ENCODE measurements around the gene SPEF2.

The SPEF2 gene

GRCh38 chr5:35819026-35819425 lies 201.4 kb downstream of the SPEF2 start:
- TF ChIP-seq SUZ12 (IDR thresholded peaks at IDR 0.05; ENCODE audit: extremely low read depth, insufficient read depth, insufficient read length), result no peak
- no peak for TF ChIP-seq ZNF274 (IDR thresholded peaks at IDR 0.05; ENCODE audit: low read depth, low read length)
- no peak for TF ChIP-seq YY1 (IDR thresholded peaks at IDR 0.05; ENCODE audit: insufficient read depth, insufficient read length)

GRCh38 chr5:35819668-35820067 lies 202.0 kb downstream of the SPEF2 start:
- DNase-seq (ENCODE audit: low read depth, low spot score), result no peak
- Histone ChIP-seq H3K9ac (ENCODE audit: insufficient read length, low read depth) (no peak overlapping the region), H3K4me3 (ENCODE audit: insufficient read length, low read depth) (no peak overlapping the region), H3K9me3 (ENCODE audit: insufficient read depth, low read length) (no peaks in the 10 kb centered on the region), H3K27me3 (ENCODE audit: insufficient read depth, insufficient read length) (no peaks in the 10 kb centered on the region), H3K4me1 (ENCODE audit: insufficient read depth, insufficient read length) (no peaks in the 10 kb centered on the region), H3K36me3 (ENCODE audit: insufficient read depth, insufficient read length, low read length) (no peaks in the 10 kb centered on the region)
- no peak for TF ChIP-seq YY1 (IDR thresholded peaks at IDR 0.05; ENCODE audit: insufficient read depth, insufficient read length)
- TF ChIP-seq ZNF274 (IDR thresholded peaks at IDR 0.05; ENCODE audit: low read depth, low read length), result no peak
- no peak for TF ChIP-seq SUZ12 (IDR thresholded peaks at IDR 0.05; ENCODE audit: extremely low read depth, insufficient read depth, insufficient read length)

More at GRCh38 chr5:35819026-35819425, 201.4 kb downstream of the SPEF2 start:
- no peaks in the 10 kb centered on the region for H3K4me1 ChIP-seq (ENCODE audit: insufficient read depth, insufficient read length)
- no peak for DNase-seq (ENCODE audit: low read depth, low spot score)
- H3K9me3 ChIP-seq (ENCODE audit: insufficient read depth, low read length), result no peaks in the 10 kb centered on the region
- no peaks in the 10 kb centered on the region for H3K27me3 ChIP-seq (ENCODE audit: insufficient read depth, insufficient read length)
- no peaks in the 10 kb centered on the region for H3K36me3 ChIP-seq (ENCODE audit: insufficient read depth, insufficient read length, low read length)
- H3K4me3 ChIP-seq (ENCODE audit: insufficient read length, low read depth), result no peak overlapping the region
- no peak overlapping the region for H3K9ac ChIP-seq (ENCODE audit: insufficient read length, low read depth)

GRCh38 chr5:35820735-35821134 lies 203.1 kb downstream of the SPEF2 start:
- no peaks in the 10 kb centered on the region for H3K4me1 ChIP-seq (ENCODE audit: insufficient read depth, insufficient read length)
- no peak for DNase-seq (ENCODE audit: low read depth, low spot score)
- TF ChIP-seq SUZ12 (IDR thresholded peaks at IDR 0.05; ENCODE audit: extremely low read depth, insufficient read depth, insufficient read length) (no peak), ZNF274 (IDR thresholded peaks at IDR 0.05; ENCODE audit: low read depth, low read length) (no peak), YY1 (IDR thresholded peaks at IDR 0.05; ENCODE audit: insufficient read depth, insufficient read length) (no peak)
- H3K9me3 ChIP-seq (ENCODE audit: insufficient read depth, low read length), result no peaks in the 10 kb centered on the region
- no peak overlapping the region for H3K4me3 ChIP-seq (ENCODE audit: insufficient read length, low read depth)
- H3K27me3 ChIP-seq (ENCODE audit: insufficient read depth, insufficient read length), result no peaks in the 10 kb centered on the region
- H3K9ac ChIP-seq (ENCODE audit: insufficient read length, low read depth), result no peak overlapping the region
- H3K36me3 ChIP-seq (ENCODE audit: insufficient read depth, insufficient read length, low read length), result no peaks in the 10 kb centered on the region

- Histone ChIP-seq H3K4me3 (ENCODE audit: insufficient read length, low read depth) (no peak overlapping the region), H3K9ac (ENCODE audit: insufficient read length, low read depth) (no peak overlapping the region), H3K36me3 (ENCODE audit: insufficient read depth, insufficient read length, low read length) (no peaks in the 10 kb centered on the region), H3K4me1 (ENCODE audit: insufficient read depth, insufficient read length) (no peaks in the 10 kb centered on the region), H3K9me3 (ENCODE audit: insufficient read depth, low read length) (no peaks in the 10 kb centered on the region), H3K27me3 (ENCODE audit: insufficient read depth, insufficient read length) (no peaks in the 10 kb centered on the region)
- TF ChIP-seq ZNF274 (IDR thresholded peaks at IDR 0.05; ENCODE audit: low read depth, low read length) (no peak), YY1 (IDR thresholded peaks at IDR 0.05; ENCODE audit: insufficient read depth, insufficient read length) (no peak)
- no peak for DNase-seq (ENCODE audit: low read depth, low spot score)
Observed at GRCh38 chr5:35821513-35821912, 203.8 kb downstream of the SPEF2 start.

GRCh38 chr5:35822511-35822910 lies 204.8 kb downstream of the SPEF2 start:
- no peaks in the 10 kb centered on the region for H3K9me3 ChIP-seq (ENCODE audit: insufficient read depth, low read length)
- H3K9ac ChIP-seq (ENCODE audit: insufficient read length, low read depth), result no peak overlapping the region
- H3K27me3 ChIP-seq (ENCODE audit: insufficient read depth, insufficient read length), result no peaks in the 10 kb centered on the region
- H3K4me1 ChIP-seq (ENCODE audit: insufficient read depth, insufficient read length), result no peaks in the 10 kb centered on the region
- H3K4me3 ChIP-seq (ENCODE audit: insufficient read length, low read depth), result no peak overlapping the region
- DNase-seq (ENCODE audit: low read depth, low spot score), result no peak
- no peak for TF ChIP-seq YY1 (IDR thresholded peaks at IDR 0.05; ENCODE audit: insufficient read depth, insufficient read length)
- TF ChIP-seq SUZ12 (IDR thresholded peaks at IDR 0.05; ENCODE audit: extremely low read depth, insufficient read depth, insufficient read length), result no peak
- TF ChIP-seq ZNF274 (IDR thresholded peaks at IDR 0.05; ENCODE audit: low read depth, low read length), result no peak
- no peaks in the 10 kb centered on the region for H3K36me3 ChIP-seq (ENCODE audit: insufficient read depth, insufficient read length, low read length)

GRCh38 chr5:35823347-35824098 lies 205.9 kb downstream of the SPEF2 start:
- H3K36me3 ChIP-seq (ENCODE audit: insufficient read depth, insufficient read length, low read length), result no peaks in the 10 kb centered on the region
- H3K9me3 ChIP-seq (ENCODE audit: insufficient read depth, low read length), result no peaks in the 10 kb centered on the region
- no peak for DNase-seq (ENCODE audit: low read depth, low spot score)
- H3K4me1 ChIP-seq (ENCODE audit: insufficient read depth, insufficient read length), result no peaks in the 10 kb centered on the region
- no peak overlapping the region for H3K4me3 ChIP-seq (ENCODE audit: insufficient read length, low read depth)
- TF ChIP-seq YY1 (IDR thresholded peaks at IDR 0.05; ENCODE audit: insufficient read depth, insufficient read length), result no peak
- TF ChIP-seq SUZ12 (IDR thresholded peaks at IDR 0.05; ENCODE audit: extremely low read depth, insufficient read depth, insufficient read length), result no peak
- no peak for TF ChIP-seq ZNF274 (IDR thresholded peaks at IDR 0.05; ENCODE audit: low read depth, low read length)
- no peak overlapping the region for H3K9ac ChIP-seq (ENCODE audit: insufficient read length, low read depth)
- H3K27me3 ChIP-seq (ENCODE audit: insufficient read depth, insufficient read length), result no peaks in the 10 kb centered on the region

GRCh38 chr5:35826056-35826455 lies 208.4 kb downstream of the SPEF2 start:
- H3K9ac ChIP-seq (ENCODE audit: insufficient read length, low read depth), result no peak overlapping the region
- no peak for TF ChIP-seq YY1 (IDR thresholded peaks at IDR 0.05; ENCODE audit: insufficient read depth, insufficient read length)
- no peak for TF ChIP-seq ZNF274 (IDR thresholded peaks at IDR 0.05; ENCODE audit: low read depth, low read length)
- no peak for TF ChIP-seq SUZ12 (IDR thresholded peaks at IDR 0.05; ENCODE audit: extremely low read depth, insufficient read depth, insufficient read length)
- H3K36me3 ChIP-seq (ENCODE audit: insufficient read depth, insufficient read length, low read length), result no peaks in the 10 kb centered on the region
- H3K27me3 ChIP-seq (ENCODE audit: insufficient read depth, insufficient read length), result no peaks in the 10 kb centered on the region
- no peaks in the 10 kb centered on the region for H3K4me1 ChIP-seq (ENCODE audit: insufficient read depth, insufficient read length)
- no peak overlapping the region for H3K4me3 ChIP-seq (ENCODE audit: insufficient read length, low read depth)
- no peaks in the 10 kb centered on the region for H3K9me3 ChIP-seq (ENCODE audit: insufficient read depth, low read length)
- no peak for DNase-seq (ENCODE audit: low read depth, low spot score)

Data from NT2/D1 (cell line).